Neural progenitor cell (in vitro differentiated cells): Measurements from ENCODE around the gene NPB. TPM values are rescaled to one million over a fixed set of nuclear protein-coding genes. Genes with fewer than 3 reads are reported as not detected.

Experiments
- DNase-seq: peaks from one replicate; pipeline ENCODE4 v3.0.0-alpha.2; 2016; ENCODE audit warnings: low spot score
- H2AFZ ChIP-seq: fragments of 200-600 bp; sonication (generic); replicated peaks from 2 replicates; pipeline ENCODE4 v1.6.1; 2016; ENCODE audit warnings: antibody characterized with exemption
- H3F3A ChIP-seq: fragments of 200-600 bp; sonication (generic); 2 replicates; pipeline ENCODE4 v1.6.1; 2016; ENCODE audit warnings: antibody characterized with exemption, low read depth
- H3K27ac ChIP-seq: fragments of 200-600 bp; sonication (generic); 2 replicates; pipeline ENCODE4 v1.5.1; 2016; ENCODE audit warnings: mild to moderate bottlenecking
- H3K27me3 ChIP-seq: fragments of 200-600 bp; sonication (generic); 2 replicates; pipeline ENCODE4 v1.6.1; 2016; ENCODE audit warnings: mild to moderate bottlenecking, moderate library complexity
- H3K36me3 ChIP-seq: fragments of 200-600 bp; sonication (generic); 2 replicates; pipeline ENCODE4 v1.5.1; 2016
- H3K4me1 ChIP-seq: fragments of 200-600 bp; sonication (generic); 2 replicates; pipeline ENCODE4 v1.6.1; 2016; ENCODE audit warnings: mixed run types
- H3K4me2 ChIP-seq: fragments of 200-600 bp; sonication (generic); 2 replicates; pipeline ENCODE4 v1.6.1; 2016
- H3K4me3 ChIP-seq: fragments of 200-600 bp; sonication (generic); 2 replicates; pipeline ENCODE4 v1.5.1; 2016
- H3K79me2 ChIP-seq: fragments of 200-600 bp; sonication (generic); 2 replicates; pipeline ENCODE4 v1.6.1; 2016; ENCODE audit warnings: low read depth
- H3K9ac ChIP-seq: fragments of 200-600 bp; sonication (generic); 2 replicates; pipeline ENCODE4 v1.6.1; 2016
- H3K9me3 ChIP-seq: fragments of 200-600 bp; sonication (generic); 2 replicates; pipeline ENCODE4 v1.5.1; 2016; ENCODE audit warnings: low read depth
- H4K20me1 ChIP-seq: fragments of 200-600 bp; sonication (generic); 2 replicates; pipeline ENCODE4 v1.6.1; 2016; ENCODE audit warnings: low read depth
- H3K27ac Mint-ChIP-seq: 3 replicates; pipeline ENCODE4 v1.8.0; 2021; ENCODE audit warnings: mixed read lengths
- H3K27me3 Mint-ChIP-seq: 2 replicates; pipeline ENCODE4 v1.8.0; 2022; ENCODE audit warnings: low read depth, mild to moderate bottlenecking, inconsistent platforms, moderate library complexity, mixed read lengths; ENCODE audit not compliant: insufficient read depth
- H3K36me3 Mint-ChIP-seq: 3 replicates; pipeline ENCODE4 v1.8.0; 2021; ENCODE audit warnings: mixed read lengths
- H3K4me1 Mint-ChIP-seq: 3 replicates; pipeline ENCODE4 v1.8.0; 2021; ENCODE audit warnings: mixed read lengths
- H3K4me3 Mint-ChIP-seq: 3 replicates; pipeline ENCODE4 v1.8.0; 2021; ENCODE audit warnings: mild to moderate bottlenecking, moderate library complexity, mixed read lengths
- H3K9me3 Mint-ChIP-seq: 3 replicates; pipeline ENCODE4 v1.8.0; 2020; ENCODE audit warnings: mixed read lengths
- EZH2 ChIP-seq: fragments of 200-600 bp; sonication (generic); IDR thresholded peaks from 2 replicates; pipeline ENCODE4 v1.6.1; 2017; ENCODE audit warnings: antibody characterized with exemption, mild to moderate bottlenecking, moderate library complexity
- EZH2phosphoT487 ChIP-seq: fragments of 200-600 bp; sonication (generic); IDR thresholded peaks from 2 replicates; pipeline ENCODE4 v1.6.1; 2017; ENCODE audit warnings: antibody characterized with exemption
- total RNA-seq: library from RNA; depleted of rRNA; stranded (reverse); fragments of >200 nt; gene quantifications from 2 replicates; pipeline ENCODE4 v1.2.3, GENCODE V29; 2015; ENCODE audit warnings: low replicate concordance
- TF ChIP-seq, protein P1 (sequence below): fragments of 200-600 bp; sonication (generic); IDR thresholded peaks from 2 replicates; pipeline ENCODE4 v1.5.1; 2017; ENCODE audit warnings: antibody characterized with exemption, mild to moderate bottlenecking

NPB gene
- total RNA-seq, 1 donor from 2014 or later, result not detected

DNA sequence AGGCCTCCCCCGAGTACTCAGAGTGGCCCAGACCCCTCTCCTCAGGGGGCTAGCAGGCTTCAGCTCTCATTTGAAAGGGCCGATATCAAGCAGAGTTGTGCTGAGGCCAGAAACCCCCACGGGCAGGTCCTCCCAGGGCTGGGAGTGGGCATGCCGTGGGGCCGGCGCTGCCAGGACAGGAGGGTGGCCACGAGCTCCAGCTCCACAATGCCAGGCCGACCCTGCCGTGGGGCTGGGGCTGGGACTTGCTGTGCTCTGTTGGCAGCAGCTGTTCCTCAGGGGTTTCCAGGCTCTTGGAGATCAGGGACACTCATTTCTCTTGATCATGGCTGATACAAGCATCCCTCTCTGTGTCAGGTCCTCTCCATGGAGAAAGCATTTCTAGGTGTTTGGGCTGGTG is 3.2 kb upstream of the NPB start:
- Histone ChIP-seq H3K4me3 (no peak overlapping the region), H3K9me3 (no peaks in the 10 kb centered on the region), H3K9ac (no peak overlapping the region), H3K27me3 (peaks cover 33% of the 10 kb centered on the region), H2AFZ (no peak overlapping the region), H3K4me1 (peaks cover 5% of the 10 kb centered on the region), H3K36me3 (no peaks in the 10 kb centered on the region), H3K79me2 (peaks cover 5% of the 10 kb centered on the region), H4K20me1 (peaks cover 37% of the 10 kb centered on the region), H3K4me2 (no peak overlapping the region), H3K27ac (no peak overlapping the region), H3F3A (peaks cover 18% of the 10 kb centered on the region)
- Mint-ChIP-seq H3K4me3 (no peak overlapping the region), H3K4me1 (peaks cover 10% of the 10 kb centered on the region), H3K27me3 (peaks cover 16% of the 10 kb centered on the region), H3K9me3 (no peaks in the 10 kb centered on the region), H3K27ac (no peak overlapping the region), H3K36me3 (peaks cover 17% of the 10 kb centered on the region)
- TF ChIP-seq, protein P1, sequence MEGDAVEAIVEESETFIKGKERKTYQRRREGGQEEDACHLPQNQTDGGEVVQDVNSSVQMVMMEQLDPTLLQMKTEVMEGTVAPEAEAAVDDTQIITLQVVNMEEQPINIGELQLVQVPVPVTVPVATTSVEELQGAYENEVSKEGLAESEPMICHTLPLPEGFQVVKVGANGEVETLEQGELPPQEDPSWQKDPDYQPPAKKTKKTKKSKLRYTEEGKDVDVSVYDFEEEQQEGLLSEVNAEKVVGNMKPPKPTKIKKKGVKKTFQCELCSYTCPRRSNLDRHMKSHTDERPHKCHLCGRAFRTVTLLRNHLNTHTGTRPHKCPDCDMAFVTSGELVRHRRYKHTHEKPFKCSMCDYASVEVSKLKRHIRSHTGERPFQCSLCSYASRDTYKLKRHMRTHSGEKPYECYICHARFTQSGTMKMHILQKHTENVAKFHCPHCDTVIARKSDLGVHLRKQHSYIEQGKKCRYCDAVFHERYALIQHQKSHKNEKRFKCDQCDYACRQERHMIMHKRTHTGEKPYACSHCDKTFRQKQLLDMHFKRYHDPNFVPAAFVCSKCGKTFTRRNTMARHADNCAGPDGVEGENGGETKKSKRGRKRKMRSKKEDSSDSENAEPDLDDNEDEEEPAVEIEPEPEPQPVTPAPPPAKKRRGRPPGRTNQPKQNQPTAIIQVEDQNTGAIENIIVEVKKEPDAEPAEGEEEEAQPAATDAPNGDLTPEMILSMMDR, result no peak
- no peak for TF ChIP-seq EZH2
- no peak for TF ChIP-seq EZH2phosphoT487
- no peak for DNase-seq

DNA sequence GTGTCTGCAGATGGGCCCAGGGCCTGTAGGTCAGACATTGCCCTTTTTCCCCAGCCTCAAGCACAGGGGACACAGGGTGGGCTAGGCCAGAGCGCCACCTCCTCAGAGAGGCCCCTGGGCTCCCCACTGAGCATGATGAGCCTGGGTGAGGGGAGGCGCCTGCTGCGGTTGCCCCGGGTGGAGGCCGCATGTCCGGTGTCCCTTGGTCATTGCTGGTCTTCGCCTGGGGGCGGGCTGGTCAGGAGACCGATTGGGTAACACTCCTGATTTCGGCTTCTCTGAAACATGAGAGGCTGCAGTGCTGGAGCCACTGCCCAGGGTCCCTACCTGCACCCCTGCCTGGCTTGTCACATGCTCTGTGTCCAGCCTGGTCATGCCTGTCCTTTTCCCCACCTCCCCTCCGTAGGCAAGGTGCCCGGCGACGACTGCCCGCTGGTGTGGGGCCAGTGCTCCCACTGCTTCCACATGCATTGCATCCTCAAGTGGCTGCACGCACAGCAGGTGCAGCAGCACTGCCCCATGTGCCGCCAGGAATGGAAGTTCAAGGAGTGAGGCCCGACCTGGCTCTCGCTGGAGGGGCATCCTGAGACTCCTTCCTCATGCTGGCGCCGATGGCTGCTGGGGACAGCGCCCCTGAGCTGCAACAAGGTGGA is 2.4 kb upstream of the NPB start:
- peaks cover 10% of the 10 kb centered on the region for H3K4me1 Mint-ChIP-seq
- no peak for DNase-seq
- peaks cover 16% of the 10 kb centered on the region for H3K27me3 Mint-ChIP-seq
- H3K9ac ChIP-seq, result no peak overlapping the region
- H3K9me3 ChIP-seq, result no peaks in the 10 kb centered on the region
- no peak overlapping the region for H3K4me3 ChIP-seq
- no peak overlapping the region for H3K4me2 ChIP-seq
- H3K79me2 ChIP-seq, result no peaks in the 10 kb centered on the region
- no peak overlapping the region for H3K27ac Mint-ChIP-seq
- no peak overlapping the region for H2AFZ ChIP-seq
- H3F3A ChIP-seq, result peaks cover 18% of the 10 kb centered on the region
- peaks cover 17% of the 10 kb centered on the region for H3K36me3 Mint-ChIP-seq
- H3K4me1 ChIP-seq, result peaks cover 5% of the 10 kb centered on the region
- TF ChIP-seq EZH2phosphoT487 (no peak), EZH2 (no peak)
- TF ChIP-seq, protein P1, result no peak
- no peak overlapping the region for H3K27ac ChIP-seq
- peaks cover 33% of the 10 kb centered on the region for H3K27me3 ChIP-seq
- H3K36me3 ChIP-seq, result no peaks in the 10 kb centered on the region
- peaks cover 37% of the 10 kb centered on the region for H4K20me1 ChIP-seq
- no peak overlapping the region for H3K4me3 Mint-ChIP-seq
- H3K9me3 Mint-ChIP-seq, result no peaks in the 10 kb centered on the region

DNA sequence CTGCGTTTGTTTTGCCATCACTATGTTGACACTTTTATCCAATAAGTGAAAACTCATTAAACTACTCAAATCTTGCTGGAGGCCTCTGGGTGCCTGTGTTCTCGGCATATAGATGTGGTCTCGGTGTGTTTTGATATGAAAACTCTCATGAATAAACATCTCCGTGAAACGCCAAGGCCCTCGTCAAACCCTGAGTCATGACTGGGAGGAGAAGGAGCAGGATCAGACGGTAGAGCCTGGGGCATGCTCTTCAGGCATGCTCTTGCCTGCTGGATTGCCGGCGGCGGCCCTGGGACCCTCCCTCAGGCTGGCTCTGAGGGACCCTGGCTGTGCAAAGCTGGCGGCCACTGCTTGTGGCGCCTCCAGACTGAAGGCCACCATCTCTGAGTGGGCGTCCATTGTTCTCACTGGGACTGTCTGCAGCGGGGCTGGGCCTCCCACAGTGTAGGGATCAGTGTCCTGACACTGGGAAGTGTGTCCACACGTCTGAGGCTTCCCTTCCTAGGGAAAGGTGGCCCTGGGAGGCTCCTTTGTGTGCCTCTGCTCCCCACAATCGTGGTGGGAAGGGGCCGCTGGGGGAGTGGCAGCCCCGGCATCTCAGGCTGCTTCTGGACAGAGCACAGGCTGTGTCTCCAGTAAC is 1.7 kb upstream of the NPB start:
- H3K36me3 ChIP-seq, result no peaks in the 10 kb centered on the region
- Mint-ChIP-seq H3K27ac (no peak overlapping the region), H3K36me3 (peaks cover 16% of the 10 kb centered on the region)

More for the DNA sequence above, 1.7 kb upstream of the NPB start:
- Mint-ChIP-seq H3K4me3 (peak overlapping the region; percentile 21), H3K9me3 (no peaks in the 10 kb centered on the region), H3K27me3 (peaks cover 16% of the 10 kb centered on the region), H3K4me1 (peaks cover 10% of the 10 kb centered on the region)
- no peak overlapping the region for H3K4me2 ChIP-seq
- H3K9me3 ChIP-seq, result no peaks in the 10 kb centered on the region
- no peak for DNase-seq
- no peaks in the 10 kb centered on the region for H3K79me2 ChIP-seq
- H3F3A ChIP-seq, result peaks cover 18% of the 10 kb centered on the region
- no peak overlapping the region for H3K4me3 ChIP-seq
- no peak overlapping the region for H3K9ac ChIP-seq
- H3K4me1 ChIP-seq, result peaks cover 5% of the 10 kb centered on the region
- TF ChIP-seq EZH2phosphoT487, result no peak
- no peak for TF ChIP-seq EZH2
- TF ChIP-seq, protein P1, result no peak
- no peak overlapping the region for H2AFZ ChIP-seq
- peaks cover 33% of the 10 kb centered on the region for H3K27me3 ChIP-seq
- no peak overlapping the region for H3K27ac ChIP-seq
- peaks cover 37% of the 10 kb centered on the region for H4K20me1 ChIP-seq
